ENCODE results near the gene OR1K1. TPM values are rescaled to one million over a fixed set of nuclear protein-coding genes. Genes with fewer than 3 reads are reported as not detected.

The OR1K1 gene
- total RNA-seq, 1 experiment from 2014 or later = not detected

GRCh38 chr9:122779181-122779580, 20.7 kb upstream of the OR1K1 start:
- TF ChIP-seq SIN3A (IDR thresholded peaks at IDR 0.05; ENCODE audit: low read depth) = no peak
- no peak for TF ChIP-seq REST (IDR thresholded peaks at IDR 0.05; ENCODE audit: low read depth)
- TF ChIP-seq YY1 (IDR thresholded peaks at IDR 0.05; ENCODE audit: extremely low read depth, insufficient replicate concordance, low read depth, low read length) = no peak
- TF ChIP-seq TCF7L2 (IDR thresholded peaks at IDR 0.05; ENCODE audit: borderline replicate concordance, extremely low read depth, insufficient read depth, insufficient read length) = no peak
- no peak for TF ChIP-seq POLR2A (IDR thresholded peaks at IDR 0.05; ENCODE audit: borderline replicate concordance, extremely low read depth, insufficient read depth, insufficient read length)
- TF ChIP-seq EZH2 (IDR thresholded peaks at IDR 0.05) = no peak
- TF ChIP-seq ELF1 (IDR thresholded peaks at IDR 0.05; ENCODE audit: borderline replicate concordance, low read depth) = no peak
- TF ChIP-seq POLR2AphosphoS5 (IDR thresholded peaks at IDR 0.05; ENCODE audit: low read depth, low read length) = no peak
- TF ChIP-seq RAD21 (IDR thresholded peaks at IDR 0.05; ENCODE audit: low read depth) = no peak
- no peak for TF ChIP-seq ATF3 (IDR thresholded peaks at IDR 0.05)
- no peak for TF ChIP-seq SRF (IDR thresholded peaks at IDR 0.05; ENCODE audit: low read depth)
- TF ChIP-seq ZNF274 (IDR thresholded peaks at IDR 0.05; ENCODE audit: low read depth, low read length) = no peak
- no peak for TF ChIP-seq JUND (IDR thresholded peaks at IDR 0.05)
- no peak for TF ChIP-seq CBX3 (IDR thresholded peaks at IDR 0.05; ENCODE audit: low read depth)
- no peak for TF ChIP-seq FOSL1 (IDR thresholded peaks at IDR 0.05; ENCODE audit: low read depth)
- TF ChIP-seq EZH2phosphoT487 (IDR thresholded peaks at IDR 0.05; ENCODE audit: borderline replicate concordance) = no peak
- TF ChIP-seq MAX (IDR thresholded peaks at IDR 0.05) = no peak
- Histone ChIP-seq H3K27me3 (ENCODE audit: insufficient read depth, low read length) (no peaks in the 10 kb centered on the region), H3K9me3 (ENCODE audit: control insufficient read depth in 1 of 2, insufficient read depth in 1 of 2, low read depth in 1 of 2, low read length in 2 of 2) (no peaks in the 10 kb centered on the region), H3K36me3 (ENCODE audit: control insufficient read depth in 1 of 2, insufficient read depth in 2 of 2, low read length in 2 of 2) (no peaks in the 10 kb centered on the region), H3K9me2 (ENCODE audit: insufficient read depth) (no peaks in the 10 kb centered on the region), H3K4me2 (ENCODE audit: low read length) (no peak overlapping the region), H3K4me3 (replicated peaks in 1 of 2; ENCODE audit: low read depth in 1 of 2, low read length in 2 of 2) (no peak overlapping the region), H2AFZ (ENCODE audit: low read depth, low read length, poor library complexity, severe bottlenecking) (no peak overlapping the region), H3K79me2 (ENCODE audit: insufficient read depth, low read length) (no peaks in the 10 kb centered on the region), H3K4me1 (ENCODE audit: control insufficient read depth in 1 of 2, insufficient read depth in 2 of 2, low read length in 2 of 2) (peaks cover 0 to 17% of the 10 kb centered on the region in 2 experiments; a peak in 2 of 4 replicates), H4K20me1 (ENCODE audit: insufficient read depth) (no peaks in the 10 kb centered on the region), H3K9ac (ENCODE audit: low read length) (no peak overlapping the region), H3K27ac (ENCODE audit: low read depth, low read length) (no peak overlapping the region)
- ATAC-seq (no peak), DNase-seq (ENCODE audit: low read depth, low spot score) (no peak)
- ChIA-PET RAD21 (ENCODE audit: low non-redundant PET in 1 of 2, low total read pairs in 2 of 2, uncharacterized antibody in 2 of 2, unreplicated experiment in 2 of 2) (no interaction called here), POLR2A (no interaction called here), CTCF (interaction anchor here (1.6 kb wide), 1 partner anchor 281 kb away, joined by 4 read pairs; no protein-coding TSS in a partner anchor)
- intact Hi-C loops (cut with micrococcal nuclease) = no loop called here
- no TSS peak for BruUV-seq (replicated peaks)

Measured in HCT116 (cell line).